K562 (cell line): ENCODE data around the gene CFAP53. TPM values are rescaled to one million over a fixed set of nuclear protein-coding genes. Genes with fewer than 3 reads are reported as not detected.

Source experiments
- ATAC-seq: fragments of 200-7000 bp; cut with Tn5 transposase; 3 replicates; pipeline ENCODE4 v1.9.1; 2020; ENCODE audit warnings: moderate library complexity
- BruUV-seq: library from RNA; stranded (reverse); fragments of 400-500 nt; replicated peaks from 2 replicates; lab custom pipeline; 2021; lab: Mats Ljungman, UMichigan
- CTCF ChIA-PET: fragments of 300-600 bp; formaldehyde crosslinking; extraction: SDS; loops from one replicate; lab custom pipeline; 2021; ENCODE audit warnings: low intra/inter-chr PET ratio; lab: Yijun Ruan, JAX
- POLR2A ChIA-PET: fragments of 300-600, 350-650 bp; sonication (Branson Sonifier 250); formaldehyde crosslinking; extraction: SDS; loops from one replicate; lab custom pipeline; 2021; ENCODE audit warnings: antibody characterized with exemption, inconsistent platforms; lab: Yijun Ruan, JAX
- DNase-seq, 4 experiments: peaks; one replicate each; pipeline versions ENCODE4 v3.0.0 to v3.0.0-alpha.2; 2011 to 2018; ENCODE audit warnings: low spot score in 3 of 4, mixed read lengths in 3 of 4; ENCODE audit errors: extremely low read depth in 1 of 4
- FAIRE-seq: peaks from 2 replicates; lab custom pipeline; 2011; peaks lifted over from hg19 to GRCh38; lab: Jason Lieb, UNC
- H2AFZ ChIP-seq: 2 replicates; pipeline ENCODE4 v1.6.0; 2011; ENCODE audit warnings: low read depth, low read length, control low read depth, inconsistent platforms
- H3K27ac ChIP-seq: fragments of 200-600 bp; 3 replicates; pipeline ENCODE4 v1.8.0; 2011; ENCODE audit warnings: low read depth, mild to moderate bottlenecking, control low read depth, inconsistent platforms, low read length, moderate library complexity, mixed read lengths; ENCODE audit errors: extremely low read depth
- H3K27me3 ChIP-seq, 2 experiments: fragments of 300-600 bp in 1 of 2; 2 replicates in 1 of 2; 3 replicates in 1 of 2; pipeline versions ENCODE4 v1.6.0 to v1.8.0; 2011; ENCODE audit warnings: inconsistent platforms in 2 of 2, low read length in 2 of 2, mild to moderate bottlenecking in 1 of 2, mixed read lengths in 1 of 2, moderate library complexity in 1 of 2; ENCODE audit not compliant: control insufficient read depth in 2 of 2, insufficient read depth in 2 of 2
- H3K36me3 ChIP-seq: fragments of 300-600 bp; 3 replicates; pipeline ENCODE4 v1.8.0; 2011; ENCODE audit warnings: mild to moderate bottlenecking, low read length, inconsistent platforms; ENCODE audit not compliant: control insufficient read depth, insufficient read depth
- H3K4me1 ChIP-seq, 2 experiments: fragments of 200-600 bp in 1 of 2; replicated peaks in 1 of 2; 2 replicates in 1 of 2; 3 replicates in 1 of 2; pipeline versions ENCODE4 v1.5.1 to v1.8.0; 2011; ENCODE audit warnings: inconsistent platforms in 2 of 2, low read length in 2 of 2, mild to moderate bottlenecking in 1 of 2, mixed read lengths in 1 of 2, moderate library complexity in 1 of 2; ENCODE audit not compliant: control insufficient read depth in 2 of 2, insufficient read depth in 2 of 2
- H3K4me2 ChIP-seq: 2 replicates; pipeline ENCODE4 v1.6.1; 2011; ENCODE audit warnings: low read length, control low read depth, inconsistent platforms, mixed read lengths; ENCODE audit not compliant: insufficient read depth
- H3K4me3 ChIP-seq: fragments of 200-600 bp; sonication (generic), shearing (Covaris generic); 2 replicates; pipeline ENCODE4 v1.5.1; 2016; ENCODE audit warnings: control low read depth, inconsistent platforms
- H3K79me2 ChIP-seq: fragments of 200-600 bp; 3 replicates; pipeline ENCODE4 v1.8.0; 2011; ENCODE audit warnings: low read length, inconsistent platforms; ENCODE audit not compliant: control insufficient read depth, insufficient read depth
- H3K9ac ChIP-seq, 2 experiments: 2 replicates each; pipeline versions ENCODE4 v1.6.0 to v1.6.1; 2011; ENCODE audit warnings: low read depth in 2 of 2, low read length in 2 of 2, control low read depth in 1 of 2, inconsistent platforms in 1 of 2, mild to moderate bottlenecking in 1 of 2, mixed read lengths in 1 of 2; ENCODE audit not compliant: insufficient read depth in 1 of 2
- H3K9me1 ChIP-seq: one replicate; pipeline ENCODE4 v1.6.0; 2011; ENCODE audit warnings: inconsistent platforms, mild to moderate bottlenecking, low read length, moderate library complexity; ENCODE audit not compliant: control insufficient read depth, insufficient read depth
- H3K9me3 ChIP-seq: replicated peaks from 2 replicates; pipeline ENCODE4 v1.5.1; 2011; ENCODE audit warnings: low read depth, low read length, inconsistent platforms; ENCODE audit not compliant: control insufficient read depth, insufficient read depth
- H4K20me1 ChIP-seq: replicated peaks from 2 replicates; pipeline ENCODE4 v1.6.1; 2011; ENCODE audit warnings: low read length, inconsistent platforms, mixed read lengths; ENCODE audit not compliant: control insufficient read depth, insufficient read depth
- FOXK2 ChIP-seq, 2 experiments: fragments of 450-650 bp; IDR thresholded peaks in 1 of 2; conservative IDR thresholded peaks in 1 of 2; 2 replicates each; pipeline ENCODE4 v1.6.1; 2016; ENCODE audit warnings: low read depth in 2 of 2, mild to moderate bottlenecking in 1 of 2
- POLR2G ChIP-seq: fragments of 200-400 bp; formaldehyde crosslinking; IDR thresholded peaks from 2 replicates; pipeline ENCODE4 v1.6.1; 2017; ENCODE audit warnings: low read depth, mild to moderate bottlenecking, antibody characterized with exemption, low read length, moderate library complexity
- RBFOX2 ChIP-seq: fragments of 200-400 bp; formaldehyde crosslinking; IDR thresholded peaks from 2 replicates; pipeline ENCODE4 v1.6.1; 2017; ENCODE audit warnings: low read depth, mild to moderate bottlenecking, low read length, moderate library complexity
- WGBS: fragments of 100-300 bp; shearing (Covaris generic); methylation state at CpG from one replicate; pipeline ENCODE4 v1.1.6; 2016; ENCODE audit warnings: low coverage, mixed read lengths; ENCODE audit not compliant: insufficient coverage; ENCODE audit errors: missing lambda C conversion rate; 5-methylcytosine and 5-hydroxymethylcytosine counted together
- in situ Hi-C: fragments of 300-500 bp; cut with MboI; formaldehyde crosslinking; loops from 4 replicates; pipeline ENCODE4 v1.15.0; 2018; ENCODE audit warnings: inconsistent platforms, mixed read lengths
- intact Hi-C: fragments of 100-400 bp; cut with micrococcal nuclease; formaldehyde crosslinking; loops from 2 replicates; pipeline ENCODE4 v1.14.2; 2022
- polyA plus RNA-seq, 8 experiments: library from polyadenylated mRNA; depleted of rRNA in 4 of 8; stranded (reverse) in 5 of 8; unstranded in 3 of 8; fragments of >200 nt; fragmentation: Nextera tagmentation in 2 of 8; fragmentation: Illumina TruSeq in 1 of 8; extraction: Ambion mirVana in 2 of 8; extraction: Trizol in 1 of 8; gene quantifications; 2 replicates each; pipeline versions ENCODE4 v1.2.1 to v1.2.3, GENCODE V29; 2011 to 2014; ENCODE audit warnings: inconsistent platforms in 1 of 8, missing spikeins in 1 of 8
- total RNA-seq, 7 experiments: library from RNA; depleted of rRNA in 6 of 7; stranded (reverse); fragments of >200 nt in 6 of 7; fragmentation: Illumina TruSeq in 2 of 7; extraction: Trizol in 2 of 7; gene quantifications; 2 replicates each; pipeline versions ENCODE4 v1.2.1 to v1.2.3, GENCODE V29; 2011 to 2021; ENCODE audit warnings: low replicate concordance in 1 of 7
- TF ChIP-seq, protein P1 (sequence below), 2 experiments: fragments of 450-650 bp; conservative IDR thresholded peaks; 2 replicates each; pipeline ENCODE4 v1.6.1; 2017; ENCODE audit warnings: mild to moderate bottlenecking in 2 of 2, moderate library complexity in 2 of 2

Gene CFAP53
- total and polyA plus RNA-seq, 9 of the 15 experiments (the other 6 are each of a cell fraction or from before 2014, with no cell fraction given), result 0.21 to 1.9 (median 1.2) TPM

DNA sequence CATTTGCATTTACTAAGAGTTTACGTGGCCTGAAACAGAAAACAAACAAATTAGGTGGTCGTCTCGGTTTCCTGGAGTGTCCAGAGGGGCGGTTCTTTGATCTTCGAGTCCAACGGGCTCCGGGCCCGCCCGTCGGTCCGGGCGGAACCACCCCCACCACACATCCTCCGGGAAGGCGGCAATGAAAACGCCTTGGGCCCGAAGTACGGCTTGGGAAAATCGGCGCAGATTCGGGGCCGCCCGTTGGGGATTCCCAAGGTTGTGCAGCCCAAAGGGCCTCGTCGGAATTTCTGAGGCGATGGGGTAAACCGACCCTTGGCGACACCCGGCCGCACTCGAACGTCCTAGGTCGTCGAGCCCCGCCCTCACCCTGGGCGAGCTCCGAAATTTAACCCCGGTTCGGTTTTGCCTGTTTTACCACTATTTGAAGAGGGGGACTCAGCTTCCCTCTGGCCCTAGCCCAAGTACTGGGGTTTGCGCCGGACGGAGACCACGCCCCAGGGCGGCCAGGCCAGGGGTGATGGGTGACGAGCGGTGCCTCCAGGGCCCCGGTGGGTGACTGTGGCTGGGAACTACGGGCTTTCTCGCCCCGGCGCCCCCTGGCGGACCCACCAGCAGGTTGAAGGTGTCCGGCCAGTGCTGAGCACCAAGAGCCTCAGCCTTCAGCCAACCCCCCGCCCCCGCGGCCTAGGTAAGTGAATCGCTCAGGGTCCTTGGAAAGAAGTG lies 1.9 kb upstream of the CFAP53 start:
- no peaks in the 10 kb centered on the region for H3K9me1 ChIP-seq
- intact Hi-C loops, result no loop called here
- POLR2A ChIA-PET, result no interaction called here
- H4K20me1 ChIP-seq, result no peaks in the 10 kb centered on the region
- ATAC-seq (no peak; the same call in 2 of the 3 replicates), FAIRE-seq (no peak), DNase-seq (peak in 1 of 4 experiments; percentile 26)
- peaks cover 59% of the 10 kb centered on the region for H3K36me3 ChIP-seq
- no peak overlapping the region for H2AFZ ChIP-seq
- H3K27me3 ChIP-seq, result no peaks in the 10 kb centered on the region
- TF ChIP-seq, protein P1, sequence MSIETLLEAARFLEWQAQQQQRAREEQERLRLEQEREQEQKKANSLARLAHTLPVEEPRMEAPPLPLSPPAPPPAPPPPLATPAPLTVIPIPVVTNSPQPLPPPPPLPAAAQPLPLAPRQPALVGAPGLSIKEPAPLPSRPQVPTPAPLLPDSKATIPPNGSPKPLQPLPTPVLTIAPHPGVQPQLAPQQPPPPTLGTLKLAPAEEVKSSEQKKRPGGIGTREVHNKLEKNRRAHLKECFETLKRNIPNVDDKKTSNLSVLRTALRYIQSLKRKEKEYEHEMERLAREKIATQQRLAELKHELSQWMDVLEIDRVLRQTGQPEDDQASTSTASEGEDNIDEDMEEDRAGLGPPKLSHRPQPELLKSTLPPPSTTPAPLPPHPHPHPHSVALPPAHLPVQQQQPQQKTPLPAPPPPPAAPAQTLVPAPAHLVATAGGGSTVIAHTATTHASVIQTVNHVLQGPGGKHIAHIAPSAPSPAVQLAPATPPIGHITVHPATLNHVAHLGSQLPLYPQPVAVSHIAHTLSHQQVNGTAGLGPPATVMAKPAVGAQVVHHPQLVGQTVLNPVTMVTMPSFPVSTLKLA (conservative IDR thresholded peaks at IDR 0.05), result no peak
- TF ChIP-seq RBFOX2, result peak; percentile 60
- no peak for TF ChIP-seq FOXK2 (conservative IDR thresholded peaks at IDR 0.05 in 1 of 2, IDR thresholded peaks at IDR 0.05 in 1 of 2; ENCODE audit: low read depth in 2 of 2)
- TF ChIP-seq POLR2G, result peak; percentile 57
- no peaks in the 10 kb centered on the region for H3K79me2 ChIP-seq
- H3K9me3 ChIP-seq, result peaks cover 12% of the 10 kb centered on the region
- CTCF ChIA-PET, result no interaction called here
- H3K4me3 ChIP-seq, result no peak overlapping the region
- in situ Hi-C loops, result no loop called here
- WGBS, result 96% methylated on average over 10 of the region's 56 CpGs
- H3K9ac ChIP-seq, result no peak overlapping the region
- no peak overlapping the region for H3K27ac ChIP-seq
- BruUV-seq, result no TSS peak
- H3K4me1 ChIP-seq, result peaks cover 0 to 5% of the 10 kb centered on the region in 2 experiments; a peak in 1 of 5 replicates
- H3K4me2 ChIP-seq, result no peak overlapping the region
